A673 (cell line): ENCODE data around the gene MAP4K4.

Experiments
- EZH2 ChIP-seq: fragments of 200-600 bp; sonication (generic); IDR thresholded peaks from 2 replicates; pipeline ENCODE4 v1.6.1; 2017; ENCODE audit warnings: borderline replicate concordance, low read depth, mild to moderate bottlenecking, mixed read lengths, antibody characterized with exemption, low read length; ENCODE audit not compliant: poor library complexity, severe bottlenecking
- TF ChIP-seq, protein P1 (sequence below): fragments of 300-800, 200-600 bp; sonication (generic); conservative IDR thresholded peaks from 2 replicates; pipeline ENCODE4 v1.5.1; 2017; ENCODE audit warnings: low read depth, mild to moderate bottlenecking, antibody characterized with exemption, low read length, moderate library complexity, mixed read lengths

GRCh38 chr2:101725515-101726192 is 28.1 kb downstream of the MAP4K4 start:
- TF ChIP-seq, protein P1, sequence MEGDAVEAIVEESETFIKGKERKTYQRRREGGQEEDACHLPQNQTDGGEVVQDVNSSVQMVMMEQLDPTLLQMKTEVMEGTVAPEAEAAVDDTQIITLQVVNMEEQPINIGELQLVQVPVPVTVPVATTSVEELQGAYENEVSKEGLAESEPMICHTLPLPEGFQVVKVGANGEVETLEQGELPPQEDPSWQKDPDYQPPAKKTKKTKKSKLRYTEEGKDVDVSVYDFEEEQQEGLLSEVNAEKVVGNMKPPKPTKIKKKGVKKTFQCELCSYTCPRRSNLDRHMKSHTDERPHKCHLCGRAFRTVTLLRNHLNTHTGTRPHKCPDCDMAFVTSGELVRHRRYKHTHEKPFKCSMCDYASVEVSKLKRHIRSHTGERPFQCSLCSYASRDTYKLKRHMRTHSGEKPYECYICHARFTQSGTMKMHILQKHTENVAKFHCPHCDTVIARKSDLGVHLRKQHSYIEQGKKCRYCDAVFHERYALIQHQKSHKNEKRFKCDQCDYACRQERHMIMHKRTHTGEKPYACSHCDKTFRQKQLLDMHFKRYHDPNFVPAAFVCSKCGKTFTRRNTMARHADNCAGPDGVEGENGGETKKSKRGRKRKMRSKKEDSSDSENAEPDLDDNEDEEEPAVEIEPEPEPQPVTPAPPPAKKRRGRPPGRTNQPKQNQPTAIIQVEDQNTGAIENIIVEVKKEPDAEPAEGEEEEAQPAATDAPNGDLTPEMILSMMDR = peak; percentile 47
- TF ChIP-seq EZH2 = no peak
